M059J (cell line): ENCODE results near the gene QTRT2. TPM values are rescaled to one million over a fixed set of nuclear protein-coding genes. Genes with fewer than 3 reads are reported as not detected.
A peak's percentile ranks its signal among the peaks of the same experiment; 100 is the strongest.

Experiments used
- DNase-seq: peaks from one replicate; pipeline ENCODE4 v3.0.0-alpha.2; 2012; ENCODE audit warnings: low read depth
- total RNA-seq: library from RNA; depleted of rRNA; stranded (reverse); fragments of >200 nt; shearing (Covaris generic); gene quantifications from 2 replicates; pipeline ENCODE4 v1.2.3, GENCODE V29; 2014; rRNA removed

The QTRT2 gene
- total RNA-seq, 1 experiment from 2014 or later, result 29.4 TPM

GRCh38 chr3:114122027-114122709 lies 65.6 kb downstream of the QTRT2 start:
- DNase-seq, result peak; percentile 92

- no peak for DNase-seq
These were observed 69.9 kb downstream of the QTRT2 start for GRCh38 chr3:114126461-114126860.

- peak; percentile 11 for DNase-seq
These were observed 71.0 kb downstream of the QTRT2 start for GRCh38 chr3:114127517-114127916.

GRCh38 chr3:114128231-114128630 lies 71.7 kb downstream of the QTRT2 start:
- peak; percentile 53 for DNase-seq

- DNase-seq, result peak; percentile 57
These were observed 72.3 kb downstream of the QTRT2 start for GRCh38 chr3:114128826-114129225.

- no peak for DNase-seq
These were observed 76.0 kb downstream of the QTRT2 start for GRCh38 chr3:114132500-114132899.

GRCh38 chr3:114133947-114134346 lies 77.4 kb downstream of the QTRT2 start:
- DNase-seq, result no peak

Other genes starting within 250 kb of the QTRT2 start
- 2.2 and 3.6 TPM in 2 replicates for gene GRAMD1C, start 217.9 kb upstream of the QTRT2 start, total RNA-seq
- 9.3 and 10.9 TPM in 2 replicates for gene ZDHHC23, start 108.7 kb upstream of the QTRT2 start, total RNA-seq
- gene CCDC191, start 211 bp upstream of the QTRT2 start, total RNA-seq, result 0.71 and 1.5 TPM in 2 replicates
- not detected in 2 replicates for gene DRD3, start 122.3 kb downstream of the QTRT2 start, total RNA-seq
- not detected in 2 replicates for gene ZNF80, start 180.8 kb downstream of the QTRT2 start, total RNA-seq
- gene TIGIT, start 237.3 kb downstream of the QTRT2 start, total RNA-seq, result not detected in 2 replicates